ENCODE data around the gene TNFSF4. TPM values are rescaled to one million over a fixed set of nuclear protein-coding genes. Genes with fewer than 3 reads are reported as not detected.

Gene TNFSF4
- total and polyA plus RNA-seq, 2 of the 13 experiments (the other 11 are each of a cell fraction or from before 2014, with no cell fraction given): 2.4 to 7.9 TPM

GRCh38 chr1:173212952-173213491, 5.9 kb upstream of the TNFSF4 start (continued):
- TF ChIP-seq NCOA2 (CRISPR knock-in tag; IDR thresholded peaks at IDR 0.05): peak; percentile 77
- TF ChIP-seq GLI4 (CRISPR knock-in tag; IDR thresholded peaks at IDR 0.05; ENCODE audit: borderline replicate concordance): no peak
- TF ChIP-seq, protein P1, sequence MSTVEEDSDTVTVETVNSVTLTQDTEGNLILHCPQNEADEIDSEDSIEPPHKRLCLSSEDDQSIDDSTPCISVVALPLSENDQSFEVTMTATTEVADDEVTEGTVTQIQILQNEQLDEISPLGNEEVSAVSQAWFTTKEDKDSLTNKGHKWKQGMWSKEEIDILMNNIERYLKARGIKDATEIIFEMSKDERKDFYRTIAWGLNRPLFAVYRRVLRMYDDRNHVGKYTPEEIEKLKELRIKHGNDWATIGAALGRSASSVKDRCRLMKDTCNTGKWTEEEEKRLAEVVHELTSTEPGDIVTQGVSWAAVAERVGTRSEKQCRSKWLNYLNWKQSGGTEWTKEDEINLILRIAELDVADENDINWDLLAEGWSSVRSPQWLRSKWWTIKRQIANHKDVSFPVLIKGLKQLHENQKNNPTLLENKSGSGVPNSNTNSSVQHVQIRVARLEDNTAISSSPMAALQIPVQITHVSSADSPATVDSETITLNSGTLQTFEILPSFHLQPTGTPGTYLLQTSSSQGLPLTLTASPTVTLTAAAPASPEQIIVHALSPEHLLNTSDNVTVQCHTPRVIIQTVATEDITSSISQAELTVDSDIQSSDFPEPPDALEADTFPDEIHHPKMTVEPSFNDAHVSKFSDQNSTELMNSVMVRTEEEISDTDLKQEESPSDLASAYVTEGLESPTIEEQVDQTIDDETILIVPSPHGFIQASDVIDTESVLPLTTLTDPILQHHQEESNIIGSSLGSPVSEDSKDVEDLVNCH (CRISPR knock-in tag; IDR thresholded peaks at IDR 0.05): no peak
- TF ChIP-seq ERF (CRISPR knock-in tag; IDR thresholded peaks at IDR 0.05): no peak
- 0 out of 2 replicates have a peak, but pooled peaks have one; percentile 31 for TF ChIP-seq DPF2 (CRISPR knock-in tag; IDR thresholded peaks at IDR 0.05; ENCODE audit: borderline replicate concordance, low read depth)
- TF ChIP-seq NR2F6 (IDR thresholded peaks at IDR 0.05): peak; percentile 48; the same call in 1 of the 2 replicates
- peak; percentile 61; the same call in 1 of the 2 replicates for TF ChIP-seq NR2F6 (CRISPR knock-in tag; IDR thresholded peaks at IDR 0.05)
- peak; percentile 55 for TF ChIP-seq POLR2AphosphoS5 (IDR thresholded peaks at IDR 0.05; ENCODE audit: low read depth, low read length)
- TF ChIP-seq FOSL1 (CRISPR knock-in tag; IDR thresholded peaks at IDR 0.05; ENCODE audit: borderline replicate concordance): no peak
- TF ChIP-seq ARNTL (CRISPR knock-in tag; IDR thresholded peaks at IDR 0.05): no peak
- TF ChIP-seq STAT5B (CRISPR knock-in tag; IDR thresholded peaks at IDR 0.05): no peak
- TF ChIP-seq ZBTB20 (CRISPR knock-in tag; IDR thresholded peaks at IDR 0.05; ENCODE audit: borderline replicate concordance, low read depth): peak; percentile 63; the same call in 1 of the 2 replicates
- TF ChIP-seq KAT7 (CRISPR knock-in tag; IDR thresholded peaks at IDR 0.05; ENCODE audit: borderline replicate concordance): no peak
- peak; percentile 34; the same call in 1 of the 2 replicates for TF ChIP-seq GATAD1 (CRISPR knock-in tag; IDR thresholded peaks at IDR 0.05)
- TF ChIP-seq, protein P2, sequence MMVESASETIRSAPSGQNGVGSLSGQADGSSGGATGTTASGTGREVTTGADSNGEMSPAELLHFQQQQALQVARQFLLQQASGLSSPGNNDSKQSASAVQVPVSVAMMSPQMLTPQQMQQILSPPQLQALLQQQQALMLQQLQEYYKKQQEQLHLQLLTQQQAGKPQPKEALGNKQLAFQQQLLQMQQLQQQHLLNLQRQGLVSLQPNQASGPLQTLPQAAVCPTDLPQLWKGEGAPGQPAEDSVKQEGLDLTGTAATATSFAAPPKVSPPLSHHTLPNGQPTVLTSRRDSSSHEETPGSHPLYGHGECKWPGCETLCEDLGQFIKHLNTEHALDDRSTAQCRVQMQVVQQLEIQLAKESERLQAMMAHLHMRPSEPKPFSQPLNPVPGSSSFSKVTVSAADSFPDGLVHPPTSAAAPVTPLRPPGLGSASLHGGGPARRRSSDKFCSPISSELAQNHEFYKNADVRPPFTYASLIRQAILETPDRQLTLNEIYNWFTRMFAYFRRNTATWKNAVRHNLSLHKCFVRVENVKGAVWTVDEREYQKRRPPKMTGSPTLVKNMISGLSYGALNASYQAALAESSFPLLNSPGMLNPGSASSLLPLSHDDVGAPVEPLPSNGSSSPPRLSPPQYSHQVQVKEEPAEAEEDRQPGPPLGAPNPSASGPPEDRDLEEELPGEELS (CRISPR knock-in tag; IDR thresholded peaks at IDR 0.05): peak; percentile 50
- 0 out of 2 replicates have a peak, but pooled peaks have one; percentile 38 for TF ChIP-seq NFKBIZ (CRISPR knock-in tag; IDR thresholded peaks at IDR 0.05)
- no peak for TF ChIP-seq ZNF317 (CRISPR knock-in tag; IDR thresholded peaks at IDR 0.05)

All from HepG2 (cell line).